ENCODE measurements around the gene PAFAH1B2. TPM values are rescaled to one million over a fixed set of nuclear protein-coding genes. Genes with fewer than 3 reads are reported as not detected.

The PAFAH1B2 gene
- total RNA-seq, 1 donor from 2014 or later: 88.1 TPM

GRCh38 chr11:117188620-117189081, 44.6 kb downstream of the PAFAH1B2 start:
- no peak for DNase-seq

GRCh38 chr11:117189191-117189940, 45.3 kb downstream of the PAFAH1B2 start:
- no peak for DNase-seq

- DNase-seq: no peak
Observed at GRCh38 chr11:117189941-117190544, 46.0 kb downstream of the PAFAH1B2 start.

- no peak for DNase-seq
Observed at GRCh38 chr11:117191680-117192400, 47.8 kb downstream of the PAFAH1B2 start.

GRCh38 chr11:117192401-117192875, 48.4 kb downstream of the PAFAH1B2 start:
- no peak for DNase-seq

- DNase-seq: no peak
Observed at GRCh38 chr11:117193130-117194020, 49.3 kb downstream of the PAFAH1B2 start.

GRCh38 chr11:117194267-117194666, 50.2 kb downstream of the PAFAH1B2 start:
- no peak for DNase-seq

GRCh38 chr11:117195258-117195657, 51.2 kb downstream of the PAFAH1B2 start:
- DNase-seq: no peak

- DNase-seq: no peak
Observed at GRCh38 chr11:117195761-117196160, 51.7 kb downstream of the PAFAH1B2 start.

- DNase-seq: no peak
Observed at GRCh38 chr11:117197006-117197405, 52.9 kb downstream of the PAFAH1B2 start.

- peak; percentile 65 for DNase-seq
Observed at GRCh38 chr11:117197516-117198456, 53.7 kb downstream of the PAFAH1B2 start.

GRCh38 chr11:117198613-117199012, 54.5 kb downstream of the PAFAH1B2 start:
- DNase-seq: no peak

GRCh38 chr11:117199053-117199915, 55.2 kb downstream of the PAFAH1B2 start, which contains the start of gene TAGLN:
TAGLN (plus strand) TSS chr11:117199370; CDS start chr11:117203014, 3,644 bp downstream.
- DNase-seq: peak; percentile 80

- no peak for DNase-seq
Observed at GRCh38 chr11:117199916-117200812, 56.1 kb downstream of the PAFAH1B2 start.

GRCh38 chr11:117200813-117201657, 56.9 kb downstream of the PAFAH1B2 start:
- no peak for DNase-seq

GRCh38 chr11:117201658-117202305, 57.7 kb downstream of the PAFAH1B2 start:
- DNase-seq: no peak

Measured in tongue (tissue), 2 donors.